Measurements from ENCODE around the gene FLOT1.
"Not testable (repeated sequence)": the region's sequence is repeated elsewhere in the genome, so short reads cannot be mapped to it uniquely, and the experiment has no call there.

The FLOT1 gene

GRCh38 chr6:30744054-30744805 lies 1.7 kb upstream of the FLOT1 start, which contains the start of gene IER3:
TSS of gene IER3 (minus strand) at chr6:30744547. CDS start at chr6:30744518, 29 bp downstream.
- peak; percentile 87 to 94 for DNase-seq

- peak; percentile 38 to 49 for DNase-seq
Observed at GRCh38 chr6:30743099-30744053, 889 bp upstream of the FLOT1 start.

GRCh38 chr6:30741789-30742315 lies 635 bp downstream of the FLOT1 start:
- peak in 1 of 2 experiments; percentile 60 for DNase-seq

- DNase-seq = peak; percentile 45 to 48
Observed at GRCh38 chr6:30741063-30741779, 1.3 kb downstream of the FLOT1 start.

GRCh38 chr6:30740540-30740870 lies 2.0 kb downstream of the FLOT1 start:
- no peak for DNase-seq

- DNase-seq = no peak
Observed at GRCh38 chr6:30738532-30738931, 4.0 kb downstream of the FLOT1 start.

GRCh38 chr6:30735668-30736314 lies 6.7 kb downstream of the FLOT1 start:
- no peak for DNase-seq

GRCh38 chr6:30732237-30732943 lies 10.1 kb downstream of the FLOT1 start:
- DNase-seq = no peak

- peak; percentile 83 to 85 for DNase-seq
Observed at GRCh38 chr6:30730601-30731435, 11.7 kb downstream of the FLOT1 start.

GRCh38 chr6:30727920-30728553 lies 14.4 kb downstream of the FLOT1 start:
- no peak for DNase-seq

GRCh38 chr6:30726506-30727413 lies 15.7 kb downstream of the FLOT1 start:
- DNase-seq = no peak

- DNase-seq = no peak
Observed at GRCh38 chr6:30725713-30726505, 16.6 kb downstream of the FLOT1 start.

GRCh38 chr6:30724906-30725667 lies 17.4 kb downstream of the FLOT1 start:
- DNase-seq = no peak

- not testable (repeated sequence) for DNase-seq
Observed at GRCh38 chr6:30723843-30724741, 18.4 kb downstream of the FLOT1 start.

- not testable (repeated sequence) for DNase-seq
Observed at GRCh38 chr6:30723159-30723842, 19.2 kb downstream of the FLOT1 start.
